LoVo (cell line): ENCODE measurements around the gene H1-8.
A peak's percentile ranks its signal among the peaks of the same experiment; 100 is the strongest.

Experiments
- DNase-seq: peaks from one replicate; pipeline ENCODE4 v3.0.0-alpha.2; 2016; ENCODE audit warnings: low spot score

H1-8 gene

DNA sequence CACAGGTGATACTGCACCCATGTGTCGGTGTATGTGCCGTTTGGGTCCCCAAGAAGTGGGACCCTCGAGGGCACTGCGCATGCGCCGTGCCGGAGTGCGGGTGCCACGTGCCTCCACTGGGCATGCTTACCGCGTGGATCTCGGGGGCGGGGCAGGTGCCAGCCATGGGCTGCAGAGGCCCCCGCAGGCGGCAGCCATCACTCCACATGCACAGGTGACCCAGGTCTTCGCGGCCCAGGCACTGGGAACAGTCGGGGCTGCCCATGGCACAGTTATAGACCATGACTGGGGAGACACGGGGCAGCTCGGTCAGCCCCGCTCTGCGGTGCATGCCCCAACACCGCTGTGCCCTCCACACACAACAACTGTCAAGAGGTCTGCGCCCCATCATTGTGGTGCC, 31.2 kb downstream of the H1-8 start:
- no peak for DNase-seq

GRCh38 chr3:129575233-129575996, 32.4 kb downstream of the H1-8 start:
- no peak for DNase-seq

DNA sequence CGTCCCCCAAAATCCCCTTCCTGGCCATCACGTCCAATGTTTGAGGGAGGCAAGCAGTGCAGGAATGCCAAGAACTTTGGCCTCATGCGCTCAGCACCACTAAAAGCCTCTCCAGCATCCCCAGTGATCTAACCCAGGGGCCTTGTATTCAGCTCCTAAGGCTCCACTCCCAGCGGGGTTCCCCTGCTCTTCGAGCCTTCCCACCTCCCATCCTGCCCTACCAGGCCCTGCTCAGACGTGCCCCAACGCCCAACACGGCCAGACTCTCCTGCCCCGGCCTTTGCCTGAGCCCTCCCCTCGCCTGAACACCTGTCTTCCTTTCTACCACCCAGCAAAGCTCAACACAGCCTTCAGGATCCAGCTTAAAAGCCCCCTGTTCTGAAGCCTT, 33.0 kb downstream of the H1-8 start:
- DNase-seq: no peak

DNA sequence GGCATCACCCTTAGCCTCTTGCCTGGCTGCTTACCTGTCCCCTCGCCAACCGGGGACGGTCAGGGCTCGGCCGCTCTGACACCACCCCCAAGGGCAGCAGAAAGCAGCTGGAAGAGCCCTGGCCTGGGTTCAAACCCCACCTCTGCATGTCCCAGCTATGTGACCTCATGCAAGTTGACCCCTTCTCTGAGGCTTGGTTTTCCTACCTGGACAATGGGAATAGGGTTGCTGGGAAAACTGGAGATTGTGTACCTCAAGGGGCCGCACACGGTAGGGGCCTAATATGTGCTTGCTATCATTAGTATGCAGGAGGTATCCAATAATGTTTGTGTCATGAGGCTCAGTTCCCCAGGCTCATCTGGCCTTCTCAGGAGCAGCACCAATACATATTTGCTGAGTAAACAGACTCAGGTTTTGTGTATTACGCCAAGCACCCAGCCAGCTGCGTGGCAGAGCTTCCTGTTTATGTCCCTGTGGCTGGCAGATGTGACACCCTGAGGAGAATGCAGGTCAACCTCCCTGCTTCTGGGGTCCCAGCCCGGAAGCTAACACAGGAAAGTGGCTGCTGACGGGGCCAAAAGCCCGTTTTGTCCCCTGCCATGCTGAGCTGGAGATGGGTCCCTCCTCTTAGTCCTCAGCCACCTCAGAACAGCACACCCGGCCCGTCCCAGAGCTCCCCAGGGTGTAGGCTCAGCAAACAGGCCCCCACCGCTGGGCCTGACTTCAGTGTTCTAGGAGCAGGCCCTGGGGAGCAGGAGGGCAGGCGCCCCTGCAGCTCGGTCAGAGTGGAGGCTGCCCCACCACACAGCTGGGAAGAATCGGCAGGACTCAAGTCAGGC, 33.8 kb downstream of the H1-8 start:
- DNase-seq: no peak

GRCh38 chr3:129577366-129577765, 34.4 kb downstream of the H1-8 start:
- no peak for DNase-seq

GRCh38 chr3:129577925-129578786, 35.2 kb downstream of the H1-8 start:
- DNase-seq: no peak

- DNase-seq: no peak
Measured at GRCh38 chr3:129579991-129580390, 37.0 kb downstream of the H1-8 start.

- DNase-seq: no peak
Measured at GRCh38 chr3:129581623-129582022, 38.6 kb downstream of the H1-8 start.

GRCh38 chr3:129582799-129583198, 39.8 kb downstream of the H1-8 start:
- no peak for DNase-seq

GRCh38 chr3:129583289-129583688, 40.3 kb downstream of the H1-8 start:
- no peak for DNase-seq

- no peak for DNase-seq
Measured at GRCh38 chr3:129584631-129585030, 41.7 kb downstream of the H1-8 start.

GRCh38 chr3:129585949-129586657, 43.1 kb downstream of the H1-8 start:
- DNase-seq: no peak

DNA sequence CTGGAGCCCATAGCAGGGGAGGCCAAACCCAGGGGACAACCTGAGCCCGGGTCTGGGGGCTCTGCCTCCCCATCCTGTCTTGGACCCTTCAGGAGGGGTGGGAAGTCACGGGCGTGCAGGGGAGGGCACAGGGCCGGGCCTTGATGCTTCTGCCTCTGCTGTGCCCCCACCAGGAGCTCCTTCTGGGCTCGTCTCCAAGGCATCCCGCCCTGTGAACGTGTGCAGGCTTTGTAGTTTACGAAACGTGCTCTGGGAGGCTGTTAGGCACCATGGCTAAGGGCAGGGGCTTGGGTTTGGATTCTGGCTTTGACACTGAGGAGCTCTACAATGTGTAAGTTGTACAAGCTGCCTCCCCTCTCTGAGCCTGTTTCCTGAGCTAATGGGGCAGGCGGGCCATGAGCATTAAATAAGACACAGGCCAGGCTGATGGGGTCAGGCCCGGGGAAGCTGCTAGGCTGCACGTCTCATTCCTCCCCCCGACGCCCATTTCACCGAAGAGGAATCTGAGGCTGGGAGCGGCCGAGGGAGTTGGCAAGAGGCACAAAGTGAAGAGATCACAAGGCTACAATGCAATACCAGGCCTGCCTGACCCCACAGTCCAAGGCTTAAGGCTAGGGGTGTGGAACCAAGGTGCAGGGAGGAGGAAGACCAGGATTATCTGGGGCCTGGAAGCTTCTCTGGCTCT, 43.9 kb downstream of the H1-8 start:
- peak; percentile 32 for DNase-seq

- DNase-seq: no peak
Measured at GRCh38 chr3:129587566-129588210, 44.7 kb downstream of the H1-8 start.

DNA sequence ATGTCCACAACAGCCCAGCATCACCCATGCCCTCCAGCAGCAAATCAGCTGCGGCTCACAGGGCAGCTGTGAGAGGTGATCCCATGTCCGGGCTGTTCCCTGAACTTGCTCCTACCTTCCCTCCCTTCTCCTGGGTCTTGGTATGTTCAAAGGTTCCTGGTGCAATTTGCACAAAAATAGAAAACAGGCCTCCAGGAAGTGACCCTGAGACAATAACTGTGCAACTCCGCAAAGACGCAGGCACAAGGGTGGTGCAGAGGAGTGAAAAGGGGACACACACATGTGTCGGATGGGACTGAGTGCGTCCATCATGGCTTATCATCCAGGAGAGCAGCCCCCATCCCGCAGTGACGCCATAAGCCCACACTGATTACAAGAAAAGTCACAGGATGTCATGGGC, 47.2 kb downstream of the H1-8 start:
- DNase-seq: no peak

DNA sequence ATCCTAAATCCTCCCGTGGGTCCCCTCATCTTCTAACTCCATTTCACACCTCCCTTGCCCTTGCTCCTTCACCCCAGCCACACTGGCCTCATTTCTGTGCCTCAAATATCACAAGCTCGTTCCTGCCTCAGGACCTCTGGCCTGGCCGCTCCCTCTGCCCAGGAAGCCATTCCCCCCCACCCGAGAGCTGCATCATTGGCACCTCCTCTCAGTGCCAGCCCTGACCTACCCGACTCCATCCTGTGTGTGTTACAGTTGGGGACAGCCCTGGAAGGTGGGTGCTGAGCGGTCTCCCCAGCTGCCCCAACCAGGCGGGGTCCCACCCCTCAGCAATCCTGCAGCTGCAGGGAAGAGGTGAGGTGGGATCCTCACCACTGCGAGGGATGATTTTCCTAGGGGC, 49.0 kb downstream of the H1-8 start:
- DNase-seq: no peak

GRCh38 chr3:129592381-129593131, 49.6 kb downstream of the H1-8 start:
- no peak for DNase-seq

DNA sequence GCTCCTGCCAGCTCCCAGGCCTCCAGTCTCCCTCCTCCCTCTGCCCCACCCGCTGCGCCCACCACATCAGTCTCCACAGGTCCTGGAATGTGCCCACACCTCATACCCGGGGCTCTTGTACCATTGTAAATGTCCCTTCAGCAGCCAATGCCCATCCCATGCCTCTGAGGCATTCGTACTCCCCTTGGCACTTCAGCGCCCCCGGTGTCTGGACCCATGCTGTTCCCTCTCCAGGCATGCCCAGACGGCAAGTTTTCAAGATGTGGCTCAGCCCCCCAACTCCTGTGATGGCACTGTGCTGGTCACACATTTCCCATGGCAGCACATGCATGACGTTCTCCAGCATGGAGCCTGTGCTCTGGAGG, 50.2 kb downstream of the H1-8 start:
- DNase-seq: no peak

GRCh38 chr3:129593595-129594339, 50.8 kb downstream of the H1-8 start:
- DNase-seq: no peak
